H1 (cell line): Measurements from ENCODE around the gene FBXO34. TPM values are rescaled to one million over a fixed set of nuclear protein-coding genes. Genes with fewer than 3 reads are reported as not detected.

Experiments used
- CBX5 ChIP-seq: fragments of 300-800, 300-1000 bp; sonication (generic); IDR thresholded peaks from 2 replicates; pipeline ENCODE4 v1.7.1; 2016; ENCODE audit warnings: antibody characterized with exemption, low read length, low read depth
- FOSL1 ChIP-seq: IDR thresholded peaks from 2 replicates; pipeline ENCODE4 v1.6.1; 2011; ENCODE audit warnings: mild to moderate bottlenecking, low read depth, low read length, moderate library complexity; ENCODE audit not compliant: insufficient read depth
- KDM1A ChIP-seq: fragments of 200-600, 300-600 bp; sonication (generic); IDR thresholded peaks from 2 replicates; pipeline ENCODE4 v1.7.1; 2016; ENCODE audit warnings: mild to moderate bottlenecking, low read length, borderline replicate concordance
- RAD21 ChIP-seq, 2 experiments: IDR thresholded peaks in 1 of 2; conservative IDR thresholded peaks in 1 of 2; 2 replicates each; pipeline ENCODE4 v1.6.1; 2011; ENCODE audit warnings: low read depth in 2 of 2, low read length in 2 of 2, improper control_type of control experiment in 1 of 2, inconsistent platforms in 1 of 2, mild to moderate bottlenecking in 1 of 2, moderate library complexity in 1 of 2
- SAP30 ChIP-seq: fragments of 300-600 bp; sonication (generic); IDR thresholded peaks from 2 replicates; pipeline ENCODE4 v1.7.1; 2012; ENCODE audit warnings: low read length, moderate library complexity, mild to moderate bottlenecking, inconsistent platforms; ENCODE audit not compliant: insufficient read depth, insufficient replicate concordance
- SUZ12 ChIP-seq: fragments of 200-600 bp; sonication (generic); IDR thresholded peaks from 2 replicates; pipeline ENCODE4 v1.6.1; 2012; ENCODE audit warnings: mild to moderate bottlenecking, inconsistent platforms, low read length, moderate library complexity, mixed read lengths
- TCF12 ChIP-seq: IDR thresholded peaks from 2 replicates; pipeline ENCODE4 v1.6.1; 2011; ENCODE audit warnings: low read depth, mild to moderate bottlenecking, low read length
- polyA plus RNA-seq, 7 experiments: library from polyadenylated mRNA; depleted of rRNA in 3 of 7; stranded (reverse) in 5 of 7; unstranded in 2 of 7; fragments of >200 nt in 5 of 7; fragments of 200-250 nt in 2 of 7; gene quantifications; 1 replicate in 5 of 7; 2 replicates in 1 of 7; 4 replicates in 1 of 7; pipeline versions ENCODE4 v1.2.1 to v1.2.3, GENCODE V29; 2011 to 2013; ENCODE audit warnings: missing spikeins in 2 of 7, mixed read lengths in 2 of 7
- total RNA-seq: library from RNA; stranded (reverse); fragmentation: NEBNext Ultra II Directional; extraction: Animal tissue kit (Norgen Biotek cat#: 25700); gene quantifications from 2 replicates; pipeline ENCODE4 v1.2.1, GENCODE V29; 2021

Gene FBXO34
- total and polyA plus RNA-seq, 2 of the 8 experiments (the other 6 are each of a cell fraction or from before 2014, with no cell fraction given), result 7.0 to 14.4 TPM

GRCh38 chr14:55384536-55384935, 113.3 kb downstream of the FBXO34 start (continued):
- TF ChIP-seq TCF12, result no peak
- no peak for TF ChIP-seq SAP30
- no peak for TF ChIP-seq KDM1A
- TF ChIP-seq SUZ12, result no peak
- TF ChIP-seq RAD21 (IDR thresholded peaks at IDR 0.05 in 1 of 2, conservative IDR thresholded peaks at IDR 0.05 in 1 of 2; ENCODE audit: low read depth in 2 of 2, low read length in 2 of 2), result no peak
- no peak for TF ChIP-seq FOSL1
- TF ChIP-seq CBX5, result no peak
- TF ChIP-seq, all 59 proteins: peak for 0
